Measurements from ENCODE around the gene SLC25A12.
A peak's percentile ranks its signal among the peaks of the same experiment; 100 is the strongest.

Gene SLC25A12

DNA sequence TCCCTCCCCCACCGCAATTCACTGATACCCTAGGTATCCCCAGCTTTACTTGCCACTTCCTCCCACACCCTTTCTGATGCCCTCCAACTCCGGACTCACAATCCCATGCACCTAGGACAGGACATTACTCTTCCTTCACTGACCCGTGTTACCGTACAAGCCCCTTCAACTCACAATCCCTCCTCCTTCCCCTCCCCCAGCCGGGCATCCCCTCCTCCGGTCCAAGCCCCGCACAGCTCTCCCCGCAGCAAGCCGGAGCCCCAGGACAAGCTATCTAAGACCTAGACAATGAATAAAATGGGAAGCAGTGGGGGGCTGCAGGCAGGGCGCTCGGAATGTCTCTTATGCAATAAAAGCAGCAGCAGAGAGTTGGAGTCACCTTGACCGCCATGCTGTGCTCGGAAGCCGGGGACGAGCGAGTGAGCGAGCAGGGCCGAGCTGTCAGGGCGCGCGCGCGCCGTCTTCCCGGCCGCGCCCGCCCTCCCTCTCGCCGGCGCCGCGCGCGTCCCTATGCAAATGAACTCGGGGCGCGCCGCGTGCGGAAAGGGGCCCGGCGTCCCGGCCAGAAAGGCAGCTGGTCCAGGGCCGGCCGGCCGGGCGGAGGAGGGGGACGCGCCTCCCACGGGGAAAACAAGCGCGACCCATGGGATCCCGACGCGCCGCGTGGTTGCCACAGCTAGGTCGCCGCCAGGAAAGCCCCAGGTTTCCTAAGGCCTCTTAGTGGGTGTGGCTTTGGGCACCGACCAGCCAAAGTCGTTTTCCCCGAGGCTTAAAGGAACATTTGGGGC lies at the start of gene SLC25A12:
Gene SLC25A12 (minus strand): TSS at position 421 of the 788 bp plus-strand sequence. CDS start 30 bp downstream, at position 391.
- Histone ChIP-seq H3K27ac (ENCODE audit: low read depth in 2 of 2, low read length in 2 of 2) (peak within 1 kb of the TSS; percentile 70 to 73), H3K4me1 (ENCODE audit: control insufficient read depth in 2 of 2, insufficient read depth in 2 of 2, low read length in 2 of 2) (peaks cover 9 to 10% of the 10 kb centered on the region in 2 donors), H3K4me3 (ENCODE audit: low read length in 2 of 2) (peak within 1 kb of the TSS; percentile 94 to 99), H3K9me3 (ENCODE audit: control insufficient read depth in 2 of 2, low read length in 2 of 2) (no peaks in the 10 kb centered on the region), H3K27me3 (ENCODE audit: control insufficient read depth in 2 of 2, insufficient read depth in 2 of 2, low read length in 2 of 2) (no peaks in the 10 kb centered on the region), H3K36me3 (ENCODE audit: control insufficient read depth in 2 of 2, insufficient read depth in 2 of 2, low read length in 2 of 2) (peaks cover 0 to 4% of the 10 kb centered on the region in 2 donors), H3K9ac (ENCODE audit: low read depth in 1 of 2, low read length in 2 of 2) (peak within 1 kb of the TSS; percentile 82 to 84)

GRCh38 chr2:171941316-171941699 lies 47.3 kb upstream of the SLC25A12 start:
- H3K27me3 ChIP-seq (ENCODE audit: control insufficient read depth in 2 of 2, insufficient read depth in 2 of 2, low read length in 2 of 2), result no peaks in the 10 kb centered on the region
- H3K4me3 ChIP-seq (ENCODE audit: low read length in 2 of 2), result no peak overlapping the region

DNA sequence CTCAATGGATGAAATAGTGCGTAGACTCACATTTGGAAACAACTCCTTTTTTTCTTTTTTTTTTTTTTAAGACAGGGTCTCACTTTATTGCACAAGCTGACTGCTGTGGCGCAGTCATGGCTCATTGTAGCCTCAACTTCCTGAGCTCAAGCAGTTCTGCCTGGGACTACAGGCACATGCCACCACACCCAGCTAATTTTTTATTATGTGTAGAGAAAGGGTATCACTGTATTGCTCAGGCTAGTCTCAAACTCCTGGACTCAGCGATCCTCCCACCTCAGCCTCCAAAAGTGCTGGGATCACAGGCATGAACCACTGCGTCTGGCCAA lies 45.7 kb upstream of the SLC25A12 start:
- no peak overlapping the region for H3K27ac ChIP-seq (ENCODE audit: low read depth in 2 of 2, low read length in 2 of 2)
- H3K9me3 ChIP-seq (ENCODE audit: control insufficient read depth in 2 of 2, low read length in 2 of 2), result no peaks in the 10 kb centered on the region

More at GRCh38 chr2:171941316-171941699, 47.3 kb upstream of the SLC25A12 start:
- no peak overlapping the region for H3K9ac ChIP-seq (ENCODE audit: low read depth in 1 of 2, low read length in 2 of 2)
- H3K9me3 ChIP-seq (ENCODE audit: control insufficient read depth in 2 of 2, low read length in 2 of 2), result no peaks in the 10 kb centered on the region
- H3K4me1 ChIP-seq (ENCODE audit: control insufficient read depth in 2 of 2, insufficient read depth in 2 of 2, low read length in 2 of 2), result no peaks in the 10 kb centered on the region
- no peak overlapping the region for H3K27ac ChIP-seq (ENCODE audit: low read depth in 2 of 2, low read length in 2 of 2)
- peaks cover 0 to 4% of the 10 kb centered on the region in 2 donors for H3K36me3 ChIP-seq (ENCODE audit: control insufficient read depth in 2 of 2, insufficient read depth in 2 of 2, low read length in 2 of 2)

DNA sequence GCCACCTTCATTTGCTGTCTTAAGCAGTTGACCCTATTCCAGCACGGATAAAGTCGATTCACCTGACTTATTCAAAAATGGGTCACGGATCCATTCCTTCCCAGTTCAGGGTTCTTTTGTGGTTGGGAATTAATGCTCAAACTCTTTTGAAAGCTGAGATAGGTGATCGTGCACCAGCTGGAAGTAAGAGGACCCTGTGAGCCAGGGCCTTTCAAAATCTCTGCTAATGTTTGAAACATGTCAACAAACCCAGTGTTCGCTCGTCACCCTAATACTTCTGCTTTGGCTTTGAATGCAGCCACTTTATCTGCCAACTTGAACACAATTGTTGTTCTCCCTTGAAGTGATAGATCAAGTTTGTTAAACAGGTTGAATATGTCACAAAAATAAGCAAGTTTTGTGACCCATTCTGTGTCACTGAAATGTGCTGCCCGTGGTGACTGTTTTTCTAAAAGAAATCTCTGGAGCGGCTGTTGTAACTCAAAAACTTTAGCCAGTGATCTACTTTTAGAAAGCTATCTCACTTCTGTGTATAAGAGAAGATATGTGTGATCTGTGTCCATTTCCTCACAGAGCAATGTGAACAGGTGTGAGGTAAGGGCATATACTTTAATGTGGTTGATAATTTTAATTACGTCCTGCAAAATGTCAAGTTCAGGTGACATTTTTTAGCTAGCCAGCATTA lies 45.2 kb upstream of the SLC25A12 start:
- H3K4me1 ChIP-seq (ENCODE audit: control insufficient read depth in 2 of 2, insufficient read depth in 2 of 2, low read length in 2 of 2), result no peaks in the 10 kb centered on the region
- no peak overlapping the region for H3K27ac ChIP-seq (ENCODE audit: low read depth in 2 of 2, low read length in 2 of 2)
- H3K9me3 ChIP-seq (ENCODE audit: control insufficient read depth in 2 of 2, low read length in 2 of 2), result no peaks in the 10 kb centered on the region
- H3K27me3 ChIP-seq (ENCODE audit: control insufficient read depth in 2 of 2, insufficient read depth in 2 of 2, low read length in 2 of 2), result no peaks in the 10 kb centered on the region
- H3K9ac ChIP-seq (ENCODE audit: low read depth in 1 of 2, low read length in 2 of 2), result no peak overlapping the region
- H3K4me3 ChIP-seq (ENCODE audit: low read length in 2 of 2), result no peak overlapping the region
- H3K36me3 ChIP-seq (ENCODE audit: control insufficient read depth in 2 of 2, insufficient read depth in 2 of 2, low read length in 2 of 2), result peaks cover 0 to 4% of the 10 kb centered on the region in 2 donors

More for the DNA sequence above, 45.7 kb upstream of the SLC25A12 start:
- Histone ChIP-seq H3K4me3 (ENCODE audit: low read length in 2 of 2) (no peak overlapping the region), H3K36me3 (ENCODE audit: control insufficient read depth in 2 of 2, insufficient read depth in 2 of 2, low read length in 2 of 2) (peaks cover 0 to 4% of the 10 kb centered on the region in 2 donors), H3K9ac (ENCODE audit: low read depth in 1 of 2, low read length in 2 of 2) (no peak overlapping the region), H3K27me3 (ENCODE audit: control insufficient read depth in 2 of 2, insufficient read depth in 2 of 2, low read length in 2 of 2) (no peaks in the 10 kb centered on the region), H3K4me1 (ENCODE audit: control insufficient read depth in 2 of 2, insufficient read depth in 2 of 2, low read length in 2 of 2) (no peaks in the 10 kb centered on the region)

DNA sequence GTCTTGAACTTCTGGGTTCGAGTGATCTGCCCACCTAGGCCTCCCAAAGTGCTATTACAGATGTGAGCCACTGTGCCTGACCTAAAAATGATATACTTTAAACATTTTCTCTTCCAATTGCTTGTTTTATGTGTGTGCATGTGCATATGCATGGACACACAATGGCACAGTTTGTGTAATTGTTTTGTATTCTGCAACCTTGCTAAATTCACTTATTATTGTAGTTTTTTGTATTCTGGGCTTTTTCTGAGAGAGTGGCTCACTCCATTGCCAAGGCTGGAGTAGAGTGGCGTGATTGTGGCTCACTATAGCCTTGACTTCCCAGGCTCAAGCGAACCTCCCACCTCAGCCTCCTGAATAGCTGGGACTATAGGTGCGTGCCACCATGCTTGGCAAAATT lies 36.3 kb upstream of the SLC25A12 start:
- Histone ChIP-seq H3K9ac (ENCODE audit: low read depth in 1 of 2, low read length in 2 of 2) (no peak overlapping the region), H3K27ac (ENCODE audit: low read depth in 2 of 2, low read length in 2 of 2) (no peak overlapping the region), H3K36me3 (ENCODE audit: control insufficient read depth in 2 of 2, insufficient read depth in 2 of 2, low read length in 2 of 2) (peaks cover 3% of the 10 kb centered on the region in 2 donors), H3K9me3 (ENCODE audit: control insufficient read depth in 2 of 2, low read length in 2 of 2) (no peaks in the 10 kb centered on the region), H3K27me3 (ENCODE audit: control insufficient read depth in 2 of 2, insufficient read depth in 2 of 2, low read length in 2 of 2) (no peaks in the 10 kb centered on the region), H3K4me3 (ENCODE audit: low read length in 2 of 2) (no peak overlapping the region), H3K4me1 (ENCODE audit: control insufficient read depth in 2 of 2, insufficient read depth in 2 of 2, low read length in 2 of 2) (no peaks in the 10 kb centered on the region)

DNA sequence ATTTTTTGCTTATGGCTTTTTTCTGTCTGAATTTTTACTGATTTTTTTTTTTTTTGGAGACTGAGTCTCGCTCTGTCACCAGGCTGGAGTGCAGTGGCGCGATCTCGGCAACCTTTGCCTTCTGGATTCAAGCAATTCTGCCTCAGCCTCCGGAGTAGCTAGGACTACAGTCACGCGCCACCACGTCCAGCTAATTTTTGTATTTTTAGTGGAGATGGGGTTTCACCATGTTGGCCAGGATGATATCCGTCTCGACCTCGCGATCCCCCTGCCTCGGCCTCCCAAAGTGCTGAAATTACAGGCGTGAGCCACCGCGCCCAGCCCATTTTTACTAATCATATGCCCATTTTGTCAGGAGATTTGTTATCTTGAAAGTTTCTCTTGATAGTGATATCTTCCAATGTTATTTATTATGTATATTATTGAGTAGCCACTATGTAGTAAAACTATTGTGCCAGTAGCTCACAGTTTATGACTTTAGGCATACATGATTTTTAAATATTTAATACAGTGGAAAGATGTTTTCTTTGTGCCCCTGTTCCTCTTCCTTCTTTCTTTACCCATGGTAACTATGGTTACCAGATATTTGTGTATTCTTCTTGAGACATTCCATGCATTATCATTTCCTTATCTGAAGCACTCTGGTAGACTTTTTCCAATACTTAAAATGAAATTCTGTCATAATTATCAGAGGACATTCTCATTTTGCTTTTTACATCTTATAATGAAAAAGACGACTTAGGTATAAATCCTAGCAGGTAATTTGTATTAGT lies 30.3 kb upstream of the SLC25A12 start:
- Histone ChIP-seq H3K9me3 (ENCODE audit: control insufficient read depth in 2 of 2, low read length in 2 of 2) (no peaks in the 10 kb centered on the region), H3K27me3 (ENCODE audit: control insufficient read depth in 2 of 2, insufficient read depth in 2 of 2, low read length in 2 of 2) (no peaks in the 10 kb centered on the region), H3K27ac (ENCODE audit: low read depth in 2 of 2, low read length in 2 of 2) (no peak overlapping the region), H3K36me3 (ENCODE audit: control insufficient read depth in 2 of 2, insufficient read depth in 2 of 2, low read length in 2 of 2) (no peaks in the 10 kb centered on the region), H3K4me1 (ENCODE audit: control insufficient read depth in 2 of 2, insufficient read depth in 2 of 2, low read length in 2 of 2) (peaks cover 15 to 17% of the 10 kb centered on the region in 2 donors), H3K4me3 (ENCODE audit: low read length in 2 of 2) (no peak overlapping the region), H3K9ac (ENCODE audit: low read depth in 1 of 2, low read length in 2 of 2) (no peak overlapping the region)

GRCh38 chr2:171923206-171923605 lies 29.2 kb upstream of the SLC25A12 start:
- H3K9me3 ChIP-seq (ENCODE audit: control insufficient read depth in 2 of 2, low read length in 2 of 2), result no peaks in the 10 kb centered on the region
- H3K27ac ChIP-seq (ENCODE audit: low read depth in 2 of 2, low read length in 2 of 2), result peak overlapping the region; percentile 92 to 93
- H3K36me3 ChIP-seq (ENCODE audit: control insufficient read depth in 2 of 2, insufficient read depth in 2 of 2, low read length in 2 of 2), result no peaks in the 10 kb centered on the region
- H3K27me3 ChIP-seq (ENCODE audit: control insufficient read depth in 2 of 2, insufficient read depth in 2 of 2, low read length in 2 of 2), result no peaks in the 10 kb centered on the region
- peak overlapping the region; percentile 90 to 98 for H3K9ac ChIP-seq (ENCODE audit: low read depth in 1 of 2, low read length in 2 of 2)
- peak overlapping the region; percentile 88 to 100 for H3K4me3 ChIP-seq (ENCODE audit: low read length in 2 of 2)
- H3K4me1 ChIP-seq (ENCODE audit: control insufficient read depth in 2 of 2, insufficient read depth in 2 of 2, low read length in 2 of 2), result peaks cover 15 to 17% of the 10 kb centered on the region in 2 donors

- Histone ChIP-seq H3K9ac (ENCODE audit: low read depth in 1 of 2, low read length in 2 of 2) (peak within 1 kb of the TSS; percentile 90 to 98), H3K27ac (ENCODE audit: low read depth in 2 of 2, low read length in 2 of 2) (peak within 1 kb of the TSS; percentile 92 to 93), H3K36me3 (ENCODE audit: control insufficient read depth in 2 of 2, insufficient read depth in 2 of 2, low read length in 2 of 2) (no peaks in the 10 kb centered on the region), H3K27me3 (ENCODE audit: control insufficient read depth in 2 of 2, insufficient read depth in 2 of 2, low read length in 2 of 2) (no peaks in the 10 kb centered on the region), H3K4me3 (ENCODE audit: low read length in 2 of 2) (peak within 1 kb of the TSS; percentile 88 to 100), H3K4me1 (ENCODE audit: control insufficient read depth in 2 of 2, insufficient read depth in 2 of 2, low read length in 2 of 2) (peaks cover 15 to 17% of the 10 kb centered on the region in 2 donors), H3K9me3 (ENCODE audit: control insufficient read depth in 2 of 2, low read length in 2 of 2) (no peaks in the 10 kb centered on the region)
Measured at GRCh38 chr2:171922230-171923022, 28.4 kb upstream of the SLC25A12 start, which contains the start of gene HAT1. TSS of gene HAT1 (plus strand) at chr2:171922461. CDS start at chr2:171922501, 40 bp downstream.

DNA sequence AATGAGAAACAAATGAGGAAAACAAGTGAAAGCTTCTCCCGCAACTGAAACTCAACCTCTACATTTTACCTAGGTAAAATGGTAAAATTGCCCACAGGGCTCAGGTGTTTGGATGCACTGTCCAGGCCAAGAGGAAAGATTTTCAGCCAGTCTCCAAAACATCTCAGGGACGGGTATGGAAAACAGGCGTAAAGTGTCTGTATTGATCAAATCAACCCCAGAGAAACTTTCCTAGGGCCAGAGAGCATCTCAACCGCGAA lies 27.9 kb upstream of the SLC25A12 start:
- no peaks in the 10 kb centered on the region for H3K36me3 ChIP-seq (ENCODE audit: control insufficient read depth in 2 of 2, insufficient read depth in 2 of 2, low read length in 2 of 2)
- H3K9me3 ChIP-seq (ENCODE audit: control insufficient read depth in 2 of 2, low read length in 2 of 2), result no peaks in the 10 kb centered on the region
- H3K27me3 ChIP-seq (ENCODE audit: control insufficient read depth in 2 of 2, insufficient read depth in 2 of 2, low read length in 2 of 2), result no peaks in the 10 kb centered on the region
- peaks cover 15 to 17% of the 10 kb centered on the region in 2 donors for H3K4me1 ChIP-seq (ENCODE audit: control insufficient read depth in 2 of 2, insufficient read depth in 2 of 2, low read length in 2 of 2)
- H3K4me3 ChIP-seq (ENCODE audit: low read length in 2 of 2), result peak overlapping the region; percentile 88 to 100
- peak overlapping the region; percentile 90 to 98 for H3K9ac ChIP-seq (ENCODE audit: low read depth in 1 of 2, low read length in 2 of 2)
- H3K27ac ChIP-seq (ENCODE audit: low read depth in 2 of 2, low read length in 2 of 2), result peak overlapping the region; percentile 56 to 92
